Small intestine (tissue), 7 donors: ENCODE results near the gene C3orf85. TPM values are rescaled to one million over a fixed set of nuclear protein-coding genes. Genes with fewer than 3 reads are reported as not detected.

Experiments
- DNase-seq, 2 donors: peaks; one replicate each; pipeline versions ENCODE4 v3.0.0 to v3.0.0-alpha.2; 2013
- FAIRE-seq: peaks from 2 replicates; lab custom pipeline; 2012; peaks lifted over from hg19 to GRCh38; lab: Jason Lieb, UNC
- H3K27ac ChIP-seq, 3 donors: one replicate each; pipeline ENCODE4 v1.5.1; 2013; ENCODE audit warnings: low read length in 2 of 3, mild to moderate bottlenecking in 2 of 3, control low read depth in 1 of 3, inconsistent platforms in 1 of 3, low read depth in 1 of 3, moderate library complexity in 1 of 3
- H3K27me3 ChIP-seq, 3 donors: one replicate each; pipeline ENCODE4 v1.6.1; 2013; ENCODE audit warnings: low read length in 3 of 3, inconsistent platforms in 1 of 3; ENCODE audit not compliant: control insufficient read depth in 3 of 3, insufficient read depth in 3 of 3
- H3K36me3 ChIP-seq, 3 donors: one replicate each; pipeline ENCODE4 v1.6.1; 2013; ENCODE audit warnings: low read length in 3 of 3, inconsistent platforms in 1 of 3, low read depth in 1 of 3, mild to moderate bottlenecking in 1 of 3, moderate library complexity in 1 of 3; ENCODE audit not compliant: control insufficient read depth in 3 of 3, insufficient read depth in 2 of 3
- H3K4me1 ChIP-seq, 3 donors: one replicate each; pipeline ENCODE4 v1.6.1; 2013; ENCODE audit warnings: low read length in 2 of 3, inconsistent platforms in 1 of 3, low read depth in 1 of 3, mild to moderate bottlenecking in 1 of 3, moderate library complexity in 1 of 3; ENCODE audit not compliant: control insufficient read depth in 3 of 3, insufficient read depth in 2 of 3
- H3K4me3 ChIP-seq, 3 donors: one replicate each; pipeline ENCODE4 v1.5.1; 2013; ENCODE audit warnings: low read length in 3 of 3, control low read depth in 1 of 3, inconsistent platforms in 1 of 3, low read depth in 1 of 3, mild to moderate bottlenecking in 1 of 3, moderate library complexity in 1 of 3
- H3K9me3 ChIP-seq, 2 donors: one replicate each; pipeline ENCODE4 v1.6.1; 2013; ENCODE audit warnings: low read depth in 1 of 2, low read length in 1 of 2; ENCODE audit not compliant: control insufficient read depth in 2 of 2, insufficient read depth in 1 of 2
- WGBS, 3 donors: extraction: QIAGEN DNeasy Blood & Tissue Kit; methylation state at CpG; one replicate each; pipeline ENCODE4 v1.1.7; 2013; 5-methylcytosine and 5-hydroxymethylcytosine counted together
- polyA plus RNA-seq, 4 donors: library from polyadenylated mRNA; stranded (reverse) in 3 of 4; unstranded in 1 of 4; fragments of 200-250 nt in 3 of 4; fragments of 120-200 nt in 1 of 4; gene quantifications; one replicate each; pipeline versions ENCODE4 v1.2.1 to v1.2.3, GENCODE V29; 2013
- donor health status: healthy with polysubstance abuse.
- donor health status: control.
- donor health status: control.
- donor health status: Bipolar disorder and iron deficiency.
- donor health status: healthy.

C3orf85 gene
- polyA plus RNA-seq, 4 donors, result 10.3 to 131 (median 107) TPM

GRCh38 chr3:109177908-109178307, 41.4 kb downstream of the C3orf85 start:
- Histone ChIP-seq H3K27ac (no peak overlapping the region), H3K27me3 (no peaks in the 10 kb centered on the region), H3K4me3 (no peak overlapping the region), H3K4me1 (no peaks in the 10 kb centered on the region), H3K36me3 (no peaks in the 10 kb centered on the region), H3K9me3 (no peaks in the 10 kb centered on the region)
- no peak for DNase-seq
- FAIRE-seq, result no peak
- 87 to 89% (median 88%) methylated on average over 5 of the region's 5 CpGs for WGBS, 3 donors

DNA sequence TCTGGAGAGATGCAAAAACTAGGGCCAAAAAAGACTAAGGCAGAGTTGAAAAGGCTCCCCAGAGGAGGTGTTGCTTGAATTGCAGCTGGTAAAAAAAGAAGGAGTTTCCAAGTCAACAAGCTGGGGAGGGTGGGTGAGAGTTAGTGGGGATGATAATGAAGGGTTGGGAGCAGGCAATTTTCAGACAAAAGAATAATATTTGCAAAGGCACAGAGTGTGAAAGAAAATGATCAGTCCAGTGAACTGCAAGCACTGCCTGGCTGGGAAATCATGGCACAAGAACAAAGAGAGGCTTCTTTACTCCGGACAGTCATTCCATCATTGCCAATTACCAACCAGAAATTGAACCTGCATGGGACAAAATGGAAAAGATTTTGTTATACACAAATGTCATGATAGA, 42.2 kb downstream of the C3orf85 start:
- Histone ChIP-seq H3K4me3 (no peak overlapping the region), H3K9me3 (no peaks in the 10 kb centered on the region), H3K27me3 (no peaks in the 10 kb centered on the region), H3K27ac (no peak overlapping the region), H3K36me3 (no peaks in the 10 kb centered on the region), H3K4me1 (no peaks in the 10 kb centered on the region)
- FAIRE-seq (no peak), DNase-seq (no peak)
- WGBS, 3 donors, result 84 to 94% (median 91%) methylated on average over 1 of the region's 1 CpG

DNA sequence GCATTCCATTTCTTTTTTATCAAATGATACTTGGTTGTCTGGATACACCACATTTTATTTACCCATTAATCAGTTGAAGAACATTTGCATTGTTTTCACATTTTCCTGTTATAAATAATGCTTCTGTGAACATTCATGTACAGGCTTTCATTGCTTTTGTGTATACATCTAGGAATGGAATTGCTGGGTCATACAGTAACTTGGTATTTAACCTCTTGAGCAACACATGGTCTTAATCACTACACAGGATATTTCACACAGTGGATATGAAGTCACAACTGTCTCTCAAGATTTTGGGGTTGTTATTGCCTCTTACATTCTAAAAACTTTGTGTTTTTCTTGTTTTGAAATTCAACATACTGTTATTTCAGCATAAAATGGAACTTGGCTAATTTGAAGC, 48.2 kb downstream of the C3orf85 start:
- no peak overlapping the region for H3K4me3 ChIP-seq
- H3K27me3 ChIP-seq, result no peaks in the 10 kb centered on the region
- H3K4me1 ChIP-seq, result no peaks in the 10 kb centered on the region
- H3K27ac ChIP-seq, result no peak overlapping the region
- FAIRE-seq (no peak), DNase-seq (peak in 1 of 2 donors; percentile 29)
- H3K9me3 ChIP-seq, result no peaks in the 10 kb centered on the region
- no peaks in the 10 kb centered on the region for H3K36me3 ChIP-seq

DNA sequence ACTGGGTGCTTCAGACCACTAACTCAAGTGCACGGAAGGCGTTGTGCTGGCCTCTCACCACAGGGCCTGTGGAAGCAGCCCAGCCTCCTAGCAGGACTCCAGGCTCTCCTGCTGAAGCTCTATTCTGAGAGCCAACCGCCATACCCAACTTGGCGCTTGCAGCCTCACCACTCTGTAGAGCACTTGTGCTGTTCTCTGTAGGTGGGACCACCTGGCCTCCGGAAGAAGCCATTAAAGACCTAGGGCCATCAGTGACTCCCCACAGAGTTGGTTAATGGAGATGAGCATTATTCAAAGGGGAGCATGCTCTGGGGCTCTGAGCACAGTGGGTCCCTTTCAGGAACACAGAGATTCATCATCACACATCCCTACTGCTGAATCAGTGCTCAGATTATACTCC, 50.9 kb downstream of the C3orf85 start:
- FAIRE-seq, result no peak
- 94 to 96% (median 95%) methylated on average over 5 of the region's 5 CpGs for WGBS, 3 donors
- no peaks in the 10 kb centered on the region for H3K4me1 ChIP-seq

GRCh38 chr3:109188741-109189140, 52.2 kb downstream of the C3orf85 start:
- 65 to 73% (median 73%) methylated on average over 6 of the region's 6 CpGs for WGBS, 3 donors

More for the DNA sequence above, 50.9 kb downstream of the C3orf85 start:
- Histone ChIP-seq H3K36me3 (no peaks in the 10 kb centered on the region), H3K27me3 (no peaks in the 10 kb centered on the region), H3K4me3 (no peak overlapping the region), H3K9me3 (no peaks in the 10 kb centered on the region), H3K27ac (no peak overlapping the region)
- DNase-seq, result no peak

GRCh38 chr3:109191421-109191820, 54.9 kb downstream of the C3orf85 start:
- H3K27ac ChIP-seq, result no peak overlapping the region
- H3K27me3 ChIP-seq, result no peaks in the 10 kb centered on the region
- DNase-seq, result no peak
- H3K9me3 ChIP-seq, result no peaks in the 10 kb centered on the region
- H3K4me1 ChIP-seq, result no peaks in the 10 kb centered on the region
- no peaks in the 10 kb centered on the region for H3K36me3 ChIP-seq
- no peak overlapping the region for H3K4me3 ChIP-seq
- WGBS, 3 donors, result 92 to 97% (median 95%) methylated on average over 1 of the region's 1 CpG
- no peak for FAIRE-seq

More at GRCh38 chr3:109188741-109189140, 52.2 kb downstream of the C3orf85 start:
- Histone ChIP-seq H3K27me3 (no peaks in the 10 kb centered on the region), H3K4me1 (no peaks in the 10 kb centered on the region), H3K4me3 (no peak overlapping the region), H3K27ac (no peak overlapping the region), H3K36me3 (no peaks in the 10 kb centered on the region), H3K9me3 (no peaks in the 10 kb centered on the region)
- no peak for FAIRE-seq
- peak in 1 of 2 donors; percentile 4 for DNase-seq

- DNase-seq (no peak), FAIRE-seq (no peak)
- no peak overlapping the region for H3K4me3 ChIP-seq
- H3K27me3 ChIP-seq, result no peaks in the 10 kb centered on the region
- H3K9me3 ChIP-seq, result no peaks in the 10 kb centered on the region
- 31 to 63% (median 60%) methylated on average over 1 of the region's 1 CpG for WGBS, 3 donors
- H3K36me3 ChIP-seq, result no peaks in the 10 kb centered on the region
- H3K27ac ChIP-seq, result no peak overlapping the region
- H3K4me1 ChIP-seq, result no peaks in the 10 kb centered on the region
These were observed 59.3 kb downstream of the C3orf85 start for GRCh38 chr3:109195815-109196214.

Other genes with a start within 250 kb of the C3orf85 start
- not detected for gene GUCA1C, start 182.8 kb upstream of the C3orf85 start, polyA plus RNA-seq
- not detected for gene MORC1, start 18.6 kb upstream of the C3orf85 start, polyA plus RNA-seq
- gene DPPA2, start 179.8 kb downstream of the C3orf85 start, polyA plus RNA-seq, result under 1 TPM in 1 of 4 donors, not detected in 3; 0.03 TPM
- gene DPPA4, start 200.8 kb downstream of the C3orf85 start, polyA plus RNA-seq, result 1 to 10 TPM in 1 of 4 donors, under 1 TPM in 1, not detected in 2; 0.04 to 1.1 TPM